Kidney glomerular epithelial cell (primary cell): Measurements from ENCODE around the gene CATSPERD.

Experiments used
- DNase-seq: peaks from one replicate; lab custom pipeline; 2025; lab: John Stamatoyannopoulos, UW

The CATSPERD gene, protein sequence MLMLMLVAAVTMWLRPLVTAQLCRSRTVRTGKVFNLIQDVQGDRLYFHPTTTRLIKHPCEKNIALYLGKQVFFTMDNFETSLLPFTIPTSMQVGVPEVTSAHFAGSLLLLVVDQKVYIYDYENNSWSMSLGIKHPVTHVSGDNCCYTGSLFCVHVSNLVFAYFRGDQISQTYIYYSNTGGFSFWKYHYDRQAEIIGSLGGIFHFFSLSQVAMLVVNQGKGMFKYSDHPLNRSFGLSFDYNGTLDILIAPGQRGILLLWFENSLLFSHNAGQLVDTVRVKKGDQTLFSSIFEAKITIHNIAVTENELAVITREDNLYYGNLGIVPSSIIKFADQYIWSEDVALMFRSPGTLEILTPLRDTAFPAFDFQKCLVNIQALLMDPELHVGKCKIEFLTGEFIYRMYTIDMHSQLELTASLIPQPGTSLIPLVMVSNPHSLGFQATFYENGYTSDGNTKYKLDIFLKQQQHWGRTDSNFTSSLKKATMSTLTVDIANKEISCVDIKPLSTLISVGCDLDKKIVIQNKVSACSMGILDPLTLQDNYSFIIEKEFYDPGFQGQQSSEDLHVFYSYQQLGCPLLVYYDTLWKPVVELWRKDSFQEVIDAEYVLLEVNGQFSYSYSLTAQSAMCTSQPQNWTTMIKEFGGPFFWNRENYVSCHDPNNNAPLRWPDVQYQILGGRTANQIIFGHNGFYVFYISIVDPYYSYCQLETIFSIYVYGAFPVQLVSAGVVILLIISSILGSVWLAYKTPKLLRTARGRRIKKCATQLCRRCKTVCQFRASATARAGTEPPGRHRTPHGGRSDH

DNA sequence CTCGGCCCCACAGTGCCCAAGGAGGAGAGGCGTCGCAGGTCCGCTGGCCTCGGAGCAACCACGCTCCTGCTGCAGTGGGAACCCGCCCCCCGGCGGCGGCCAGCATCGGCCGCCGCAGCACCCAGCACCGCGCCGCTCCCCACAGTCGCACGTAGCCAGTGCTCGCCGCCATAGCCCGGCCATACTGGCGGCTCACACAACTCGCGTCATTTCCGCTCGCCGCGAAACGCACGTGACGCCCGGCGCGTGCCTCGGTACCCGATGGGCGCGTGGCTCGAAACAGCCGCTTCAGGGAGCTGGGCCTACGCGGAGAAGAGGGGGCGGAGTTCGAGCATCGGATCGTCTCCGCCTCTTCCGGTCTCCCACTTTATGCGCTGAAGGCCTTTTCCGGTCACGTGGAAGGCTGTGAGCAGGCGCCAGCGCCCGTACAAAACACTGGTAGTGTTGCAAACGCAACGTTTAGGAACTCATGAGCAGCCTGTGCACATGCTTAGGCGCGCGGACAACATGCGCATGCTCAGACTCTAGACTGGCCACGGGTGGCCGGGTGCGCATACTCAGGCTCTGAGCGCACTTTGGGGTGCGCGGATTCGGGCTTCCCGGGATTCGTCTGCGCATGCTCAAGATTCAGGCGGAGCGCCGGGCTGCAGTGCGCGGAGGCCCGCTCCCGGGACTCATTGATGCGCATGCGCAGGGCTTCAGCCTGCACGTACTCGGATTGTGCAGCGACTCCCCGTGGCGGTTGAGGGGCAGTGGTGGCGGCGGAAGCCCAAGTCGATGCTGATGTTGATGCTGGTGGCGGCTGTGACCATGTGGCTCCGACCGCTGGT is at the start of gene CATSPERD, which contains the start of gene LONP1:
TSS of gene CATSPERD (plus strand) at position 677 of the 830 bp plus-strand sequence. CDS start at position 778, 101 bp downstream.
TSS of gene LONP1 (minus strand) at position 186 of the 830 bp plus-strand sequence. CDS start at position 172, 14 bp downstream.
- peak; percentile 95 for DNase-seq

DNA sequence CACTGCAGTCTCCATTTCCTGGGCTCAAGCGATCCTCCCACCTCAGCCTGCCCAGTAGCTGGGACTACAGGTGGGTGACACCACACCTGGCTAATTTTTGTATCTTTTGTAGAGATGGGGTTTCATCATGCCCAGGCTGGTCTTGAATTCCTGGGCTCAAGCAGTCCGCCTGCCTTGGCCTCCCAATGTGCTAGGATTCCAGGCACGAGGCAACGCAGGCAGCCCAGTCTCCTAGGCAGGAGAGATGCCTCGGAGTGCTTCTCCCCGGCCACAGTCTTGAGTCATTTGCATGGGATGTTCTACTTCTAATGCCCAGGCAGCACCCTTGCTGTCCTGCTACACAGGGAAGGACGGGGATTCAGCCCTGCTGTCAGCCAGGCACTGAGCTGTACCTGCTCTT is 48.8 kb upstream of the CATSPERD start:
- no peak for DNase-seq

DNA sequence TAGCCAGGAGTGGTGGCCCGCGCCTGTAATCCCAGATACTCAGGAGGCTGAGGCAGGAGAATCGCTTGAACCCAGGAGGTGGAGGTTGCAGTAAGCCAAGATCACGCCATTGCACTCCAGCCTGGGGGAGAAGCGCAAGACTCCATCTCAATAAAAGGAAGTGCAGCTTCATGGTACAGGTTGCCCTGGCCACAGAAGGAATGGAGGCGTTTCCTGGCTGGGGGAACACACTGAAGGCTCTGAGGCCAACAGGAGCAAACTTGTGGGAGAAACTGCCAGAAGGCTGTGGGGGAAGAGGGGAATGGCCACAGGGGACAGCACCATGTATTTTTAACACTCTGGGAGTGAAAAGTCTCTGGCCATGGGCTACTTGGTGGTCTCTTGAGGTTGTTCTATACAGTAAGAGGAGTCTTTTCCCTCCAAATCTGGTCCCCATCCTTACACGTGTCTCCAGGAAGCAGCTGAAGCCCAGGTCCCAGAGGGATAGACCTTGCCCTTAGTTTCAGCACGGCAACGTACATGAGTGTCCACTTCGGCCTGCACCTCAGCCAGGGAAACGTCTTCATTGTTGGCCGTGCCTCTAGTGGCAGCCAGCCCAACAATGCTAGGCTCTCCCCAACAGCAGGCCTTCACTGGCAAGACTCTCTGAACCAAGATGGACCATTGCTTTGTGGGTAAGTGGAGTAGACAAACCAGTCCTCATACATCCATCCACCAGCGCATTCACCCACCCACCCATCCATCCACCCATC is 47.6 kb upstream of the CATSPERD start:
- no peak for DNase-seq

DNA sequence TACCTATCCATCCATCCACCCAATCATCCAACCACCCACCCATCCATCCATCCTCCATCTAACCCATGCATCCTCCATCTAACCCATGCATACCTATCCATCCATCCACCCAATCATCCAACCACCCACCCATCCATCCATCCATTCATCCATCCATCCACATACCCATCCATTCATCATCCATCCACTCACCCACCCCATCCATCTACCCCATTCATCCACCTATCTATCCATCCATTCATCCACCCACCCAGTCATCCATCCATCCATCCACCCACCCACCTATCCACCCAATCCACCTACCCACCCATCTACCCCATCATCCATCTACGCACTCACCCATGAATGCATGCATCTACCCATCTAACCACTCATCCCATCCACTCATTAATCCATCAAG is 46.7 kb upstream of the CATSPERD start:
- no peak for DNase-seq

DNA sequence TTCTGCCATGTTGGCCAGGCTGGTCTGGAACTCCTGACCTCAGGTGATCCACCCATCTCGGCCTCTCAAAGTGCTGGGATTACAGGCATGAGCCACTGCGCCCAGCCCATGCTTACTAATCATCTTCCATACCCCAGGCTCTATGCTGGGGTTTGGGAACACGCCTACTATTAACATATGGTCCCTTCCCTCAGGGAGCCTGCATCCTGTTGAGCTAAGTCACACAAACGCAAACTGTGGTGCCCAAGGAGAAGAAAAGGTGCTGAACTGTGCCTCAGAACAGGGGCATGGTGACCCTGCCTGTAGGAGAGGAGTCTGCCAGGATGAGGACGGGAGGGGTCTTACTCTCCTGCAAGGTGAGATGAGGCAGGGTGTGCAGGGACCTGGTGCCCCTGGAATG is 45.7 kb upstream of the CATSPERD start:
- no peak for DNase-seq

DNA sequence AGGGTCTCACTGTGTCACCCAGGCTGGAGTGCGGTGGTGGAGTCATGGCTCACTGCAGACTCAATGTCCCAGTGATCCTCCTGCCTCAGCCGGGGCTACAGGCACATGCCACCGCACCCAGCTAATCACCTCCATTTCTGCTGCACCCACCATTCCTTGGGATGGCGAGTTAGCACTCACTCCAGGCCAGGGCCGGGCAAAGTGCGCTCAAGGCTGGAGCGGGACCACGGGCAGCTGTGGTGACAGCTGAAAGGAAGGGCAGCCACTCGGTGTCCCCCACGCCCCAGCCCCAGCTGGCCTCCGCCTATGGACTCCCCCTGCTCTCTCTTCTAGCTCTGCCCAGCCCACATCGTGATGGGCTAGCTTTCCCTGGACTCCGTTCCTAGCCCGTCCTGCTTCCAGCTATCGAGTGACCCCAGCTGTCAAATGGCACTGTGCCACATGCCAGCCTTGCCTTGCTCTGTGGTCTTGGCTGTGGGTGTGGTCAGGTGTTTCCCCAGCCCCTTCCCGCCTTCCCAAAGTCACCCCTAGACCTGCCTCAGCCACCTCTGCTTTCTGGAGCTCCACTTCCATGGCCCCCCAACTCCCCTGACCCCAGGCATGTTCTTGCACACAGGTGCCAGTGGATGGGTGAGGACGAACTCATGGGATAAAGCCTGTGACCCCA is 44.2 kb upstream of the CATSPERD start:
- DNase-seq, result no peak

DNA sequence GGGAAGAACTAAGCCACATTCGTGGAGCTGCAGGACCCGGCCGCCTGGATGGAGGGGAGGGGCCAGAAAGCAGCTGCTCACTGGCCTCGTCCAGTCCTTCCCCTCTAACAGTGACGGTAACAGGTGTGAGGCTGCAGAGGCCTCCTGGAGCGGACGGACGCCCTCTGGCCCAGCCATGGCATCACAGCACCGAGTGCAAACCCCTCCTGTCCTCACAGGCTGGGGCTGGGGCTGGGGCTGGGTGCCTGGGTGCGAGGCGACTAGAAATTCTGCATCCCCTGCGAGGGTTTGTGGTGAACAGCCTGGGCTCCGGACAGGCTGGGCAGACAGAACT is 43.7 kb upstream of the CATSPERD start:
- DNase-seq, result no peak

DNA sequence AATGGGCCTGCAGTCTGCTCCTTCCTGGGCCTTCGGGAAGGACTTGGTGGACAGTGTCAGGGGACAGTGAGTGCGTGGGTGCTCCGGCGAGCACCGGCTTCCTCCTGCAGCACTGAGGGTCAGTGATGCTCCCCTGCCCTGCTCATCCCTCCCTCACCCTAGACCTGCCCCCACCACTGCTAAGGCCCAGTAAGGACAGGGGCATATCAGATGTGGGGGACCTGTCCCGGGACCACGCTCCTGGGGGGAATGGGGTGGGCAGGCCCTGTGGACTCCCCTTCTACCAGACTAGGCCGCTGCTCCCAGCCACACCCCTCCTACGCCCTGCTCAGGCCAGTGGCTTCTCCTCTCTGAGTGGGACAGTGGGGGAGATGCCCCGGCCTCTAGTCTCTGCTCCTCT is 43.3 kb upstream of the CATSPERD start:
- no peak for DNase-seq

DNA sequence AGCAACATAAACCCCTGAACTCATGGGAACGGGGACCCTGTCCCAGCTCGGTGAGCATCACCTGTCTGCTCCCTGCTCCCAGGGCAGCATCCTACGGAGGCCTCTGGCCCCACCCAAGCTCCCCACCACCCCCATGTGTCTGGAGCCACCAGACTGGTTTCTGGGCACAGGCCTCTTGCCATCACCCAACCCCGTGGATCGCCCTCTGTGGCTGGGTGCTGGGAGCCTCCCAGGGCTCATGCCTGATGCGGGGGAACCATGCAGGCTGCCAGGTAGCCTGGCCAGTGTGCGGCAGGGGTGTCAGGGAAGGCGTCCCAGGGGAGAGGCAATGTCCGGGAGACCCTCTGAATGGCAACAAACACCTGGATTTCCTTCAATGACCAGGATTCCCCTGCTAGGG is 42.9 kb upstream of the CATSPERD start:
- no peak for DNase-seq

DNA sequence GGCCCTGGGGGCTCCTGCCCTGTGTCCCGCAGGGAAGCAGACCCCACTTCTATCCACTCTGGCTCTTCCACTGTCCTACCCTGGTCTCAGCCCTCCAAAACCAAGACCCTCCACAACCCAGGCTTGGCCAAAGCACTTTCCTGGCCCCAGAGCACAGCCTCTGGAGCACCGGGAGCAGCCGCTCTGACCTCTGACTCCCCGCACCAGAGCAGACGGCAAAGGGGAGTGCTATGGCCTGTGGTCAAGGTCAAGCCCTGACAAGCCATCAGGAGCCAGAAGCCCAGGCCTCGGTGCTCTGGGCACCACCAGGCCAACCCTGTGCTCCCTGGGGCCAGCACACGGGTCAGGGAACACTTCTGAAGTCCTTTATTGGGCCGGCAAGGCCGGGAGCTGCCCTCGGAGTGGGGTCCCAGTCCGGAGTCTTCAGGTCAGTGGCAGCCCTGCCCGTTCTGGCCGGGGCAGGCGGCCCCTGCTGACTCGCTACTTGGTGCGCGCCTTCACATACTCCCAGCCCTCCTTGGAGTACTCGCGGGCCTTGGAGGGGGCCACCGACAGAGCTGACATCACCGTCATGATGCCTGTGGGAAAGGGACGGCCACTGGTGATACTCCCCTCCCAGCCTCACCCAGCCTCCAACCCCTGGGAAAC is 42.2 kb upstream of the CATSPERD start:
- no peak for DNase-seq

DNA sequence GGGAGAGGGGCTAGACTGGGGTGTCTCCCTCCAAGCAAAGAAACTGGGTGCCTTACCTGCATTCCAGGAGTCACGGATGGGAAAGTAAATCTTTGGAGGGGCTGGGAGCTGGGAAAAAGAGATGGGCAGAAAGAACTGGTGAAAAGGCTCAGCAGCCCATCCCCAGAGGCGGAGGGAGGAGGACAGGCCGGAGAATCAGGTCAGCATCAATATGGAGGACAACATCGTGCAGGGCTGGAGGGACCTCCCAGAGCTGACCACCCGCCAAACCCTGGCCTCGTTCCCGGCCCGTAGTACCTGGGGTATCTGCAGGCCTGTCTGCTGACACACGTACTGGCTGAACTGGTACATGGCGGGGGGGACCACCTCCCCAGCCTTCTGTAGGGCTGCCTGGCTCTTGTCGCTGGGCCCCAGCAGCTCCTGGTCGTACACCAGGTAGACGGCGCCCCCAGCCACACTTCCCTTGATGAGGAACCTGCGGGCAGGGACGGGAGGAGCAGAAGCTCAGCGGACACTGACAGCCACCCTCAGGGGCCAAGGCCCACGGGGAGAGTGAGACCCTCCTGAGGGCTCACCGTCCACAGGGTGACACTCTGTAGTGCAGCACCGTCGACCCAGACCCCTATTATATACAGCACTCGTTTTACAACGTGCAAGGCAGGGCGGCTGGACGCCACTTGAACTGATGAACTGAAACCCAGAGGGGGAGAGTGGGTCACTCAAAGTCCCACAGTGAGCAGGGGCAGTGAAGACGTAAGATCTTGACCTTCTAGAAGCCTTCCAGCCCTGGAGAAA is 41.0 kb upstream of the CATSPERD start:
- no peak for DNase-seq

DNA sequence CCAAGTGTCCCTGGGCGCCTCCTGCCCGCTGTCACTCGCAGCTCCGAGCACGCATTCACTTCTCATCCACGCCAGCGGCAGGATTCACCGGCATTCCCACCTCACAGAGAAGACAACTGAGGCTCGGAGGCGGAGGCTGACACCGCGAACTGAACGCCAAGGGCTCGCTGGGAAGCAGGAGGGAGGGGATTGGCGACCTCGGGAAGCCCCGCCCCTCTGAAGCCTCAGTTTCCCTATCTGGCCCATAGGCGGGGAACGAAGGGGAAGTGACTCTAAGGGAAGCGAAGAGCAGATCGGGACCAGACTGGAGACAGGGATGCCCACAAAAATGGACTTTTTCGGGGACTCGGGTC is 40.4 kb upstream of the CATSPERD start:
- DNase-seq, result peak; percentile 30

DNA sequence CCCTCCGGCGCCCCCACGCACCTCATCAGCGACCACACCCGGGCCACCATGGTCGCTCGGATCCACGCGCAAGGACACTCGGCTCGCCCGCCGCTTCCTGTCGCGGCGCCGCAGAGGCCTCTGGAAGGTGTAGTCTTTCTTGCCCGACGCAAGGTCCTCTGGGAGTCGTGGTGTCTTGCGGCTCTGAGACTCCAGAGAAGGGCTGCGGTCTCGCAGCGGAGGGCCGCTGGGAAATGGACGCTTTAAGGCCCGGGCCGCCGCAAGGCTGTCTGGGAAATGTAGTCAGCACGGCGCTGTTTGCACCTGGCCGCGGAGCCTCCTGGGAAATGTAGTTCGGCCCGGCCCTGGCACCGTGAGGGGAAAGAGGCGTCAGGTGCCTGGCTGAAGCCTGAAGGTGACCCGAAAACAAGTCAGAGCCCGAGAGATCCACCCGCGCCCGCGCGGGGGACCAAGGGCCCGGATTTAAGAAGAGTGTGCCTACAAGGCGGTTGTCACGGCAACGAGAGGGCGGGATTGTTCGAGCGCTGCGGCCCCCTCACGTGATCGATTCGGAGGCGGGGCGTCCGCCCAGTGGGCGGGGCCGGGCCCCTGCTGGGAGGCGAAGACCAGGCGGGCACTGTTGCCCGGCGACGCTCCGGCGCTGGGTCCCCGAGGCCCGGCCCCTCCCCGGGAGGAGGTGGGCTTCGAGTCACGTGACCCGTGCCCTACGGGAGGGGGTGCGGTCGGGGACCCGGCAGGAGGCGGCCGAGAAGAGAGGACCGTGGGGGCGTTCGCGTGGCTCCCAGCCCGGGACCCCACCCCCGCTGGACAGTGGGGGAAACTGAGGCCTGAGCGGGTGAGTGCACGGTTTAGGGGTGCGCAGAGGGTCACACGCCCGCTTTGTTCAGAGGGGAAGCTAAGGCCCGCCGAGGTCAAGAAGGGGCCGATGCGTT is 39.7 kb upstream of the CATSPERD start, which contains the start of the genes HSD11B1L and MICOS13:
TSS of gene HSD11B1L (plus strand) at position 591 of the 932 bp plus-strand sequence. CDS start 3,806 bp downstream, outside the sequence.
TSS of gene MICOS13 (minus strand) at position 80 of the 932 bp plus-strand sequence. CDS start at position 50, 30 bp downstream.
- DNase-seq, result peak; percentile 95

DNA sequence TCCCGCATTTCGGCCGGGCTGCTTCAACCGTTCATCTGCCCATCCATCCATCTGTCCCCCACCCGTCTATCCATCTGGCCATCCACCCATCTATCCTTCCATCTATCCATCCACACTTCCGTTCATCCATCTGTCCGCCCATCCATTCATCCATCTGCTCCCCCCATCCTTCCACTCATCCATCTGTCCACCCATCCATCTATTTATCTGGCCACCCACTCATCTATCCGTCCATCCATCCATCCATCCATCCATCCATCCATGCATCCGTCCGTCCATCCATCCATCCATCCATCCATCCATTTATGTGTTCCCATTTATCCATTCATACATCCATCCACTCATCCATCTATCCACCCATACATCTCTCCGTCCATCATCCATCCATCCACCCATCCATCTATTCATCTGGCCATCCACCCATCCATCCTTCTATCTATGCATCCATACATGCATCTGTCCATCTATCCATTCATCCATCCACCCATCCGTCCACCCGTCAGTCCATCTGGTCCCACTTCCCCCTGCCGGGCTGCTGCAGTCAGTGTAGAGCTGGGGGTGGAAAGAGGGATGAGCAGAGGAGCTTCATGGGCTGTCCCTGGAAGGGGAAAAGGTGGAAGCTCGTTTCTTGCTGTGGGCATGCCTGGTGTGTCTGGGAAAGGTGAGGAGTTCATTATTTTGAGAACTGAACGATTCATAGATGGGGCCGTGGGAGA is 38.9 kb upstream of the CATSPERD start:
- no peak for DNase-seq

DNA sequence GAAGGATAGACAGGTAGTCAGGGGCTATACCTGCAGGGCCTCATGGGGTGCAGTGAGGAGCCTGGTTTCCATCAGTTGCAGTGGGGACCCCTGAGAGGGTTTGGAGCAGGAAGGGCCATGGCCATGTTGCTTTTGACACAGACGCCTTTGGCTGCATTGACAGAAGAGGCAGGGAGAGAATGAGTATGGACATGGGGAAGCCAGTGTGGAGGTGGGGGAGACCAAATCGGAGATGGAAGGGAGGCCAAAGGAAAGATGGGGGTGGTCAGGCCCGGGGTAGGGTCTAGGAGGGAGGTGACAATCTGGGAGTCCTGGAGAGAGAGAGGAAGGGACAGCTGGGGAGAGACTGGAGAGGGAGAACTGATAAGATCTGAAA is 38.3 kb upstream of the CATSPERD start:
- DNase-seq, result no peak

DNA sequence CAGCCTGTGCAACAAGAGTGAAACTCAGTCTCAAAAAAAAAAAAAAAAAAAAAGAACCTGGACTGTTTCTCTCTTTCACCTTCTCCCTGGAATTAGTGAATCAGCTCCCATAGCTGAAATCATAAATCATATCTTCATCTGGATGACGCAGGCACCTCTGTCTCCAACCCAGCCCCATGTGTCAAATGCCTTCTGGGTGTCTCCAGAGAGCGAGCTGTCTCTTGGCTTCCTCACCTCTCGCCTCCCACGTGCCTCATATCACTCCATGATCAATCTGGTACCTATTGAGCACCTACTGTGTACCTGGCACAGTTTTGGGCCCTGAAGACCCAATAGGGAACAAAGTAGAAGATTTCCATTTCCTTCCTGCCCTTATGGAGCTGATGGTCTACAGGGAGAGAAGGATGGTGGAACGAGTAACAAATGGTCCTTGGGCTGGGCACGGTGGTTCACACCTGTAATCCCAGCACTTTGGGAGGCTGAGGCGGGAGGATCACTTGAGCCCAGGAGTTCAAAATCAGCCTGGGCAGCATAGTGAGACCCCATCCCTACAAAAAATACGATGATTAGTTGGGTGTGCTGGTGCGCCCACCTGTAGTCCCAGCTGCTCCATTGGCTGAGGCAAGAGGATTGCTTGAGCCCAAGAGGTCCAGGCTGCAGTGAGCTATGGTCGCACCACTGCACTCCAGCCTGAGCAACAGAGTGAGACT is 37.1 kb upstream of the CATSPERD start:
- DNase-seq, result no peak
